Tibial nerve (tissue), 3 donors: ENCODE results near the gene CDX1.

Experiments
- CTCF ChIP-seq, 5 experiments: fragments of 200-600 bp in 3 of 5; fragments of 450-650 bp in 2 of 5; sonication (generic) in 3 of 5; IDR thresholded peaks; one replicate each; pipeline ENCODE4 v1.5.1; 2016 to 2019; ENCODE audit warnings: antibody characterized with exemption in 5 of 5, mild to moderate bottlenecking in 3 of 5, moderate library complexity in 2 of 5
- POLR2A ChIP-seq, 2 donors: fragments of 450-650 bp; IDR thresholded peaks; one replicate each; pipeline ENCODE4 v1.6.1; 2017; ENCODE audit warnings: antibody characterized with exemption in 2 of 2, mild to moderate bottlenecking in 2 of 2, moderate library complexity in 2 of 2

- TF ChIP-seq CTCF (IDR thresholded peaks at IDR 0.05) (no peak), POLR2A (IDR thresholded peaks at IDR 0.05) (no peak)
Measured at GRCh38 chr5:150137997-150138396, 28.6 kb upstream of the CDX1 start.
